ENCODE measurements around the gene NCOA7. TPM values are rescaled to one million over a fixed set of nuclear protein-coding genes. Genes with fewer than 3 reads are reported as not detected.

Gene NCOA7, protein sequence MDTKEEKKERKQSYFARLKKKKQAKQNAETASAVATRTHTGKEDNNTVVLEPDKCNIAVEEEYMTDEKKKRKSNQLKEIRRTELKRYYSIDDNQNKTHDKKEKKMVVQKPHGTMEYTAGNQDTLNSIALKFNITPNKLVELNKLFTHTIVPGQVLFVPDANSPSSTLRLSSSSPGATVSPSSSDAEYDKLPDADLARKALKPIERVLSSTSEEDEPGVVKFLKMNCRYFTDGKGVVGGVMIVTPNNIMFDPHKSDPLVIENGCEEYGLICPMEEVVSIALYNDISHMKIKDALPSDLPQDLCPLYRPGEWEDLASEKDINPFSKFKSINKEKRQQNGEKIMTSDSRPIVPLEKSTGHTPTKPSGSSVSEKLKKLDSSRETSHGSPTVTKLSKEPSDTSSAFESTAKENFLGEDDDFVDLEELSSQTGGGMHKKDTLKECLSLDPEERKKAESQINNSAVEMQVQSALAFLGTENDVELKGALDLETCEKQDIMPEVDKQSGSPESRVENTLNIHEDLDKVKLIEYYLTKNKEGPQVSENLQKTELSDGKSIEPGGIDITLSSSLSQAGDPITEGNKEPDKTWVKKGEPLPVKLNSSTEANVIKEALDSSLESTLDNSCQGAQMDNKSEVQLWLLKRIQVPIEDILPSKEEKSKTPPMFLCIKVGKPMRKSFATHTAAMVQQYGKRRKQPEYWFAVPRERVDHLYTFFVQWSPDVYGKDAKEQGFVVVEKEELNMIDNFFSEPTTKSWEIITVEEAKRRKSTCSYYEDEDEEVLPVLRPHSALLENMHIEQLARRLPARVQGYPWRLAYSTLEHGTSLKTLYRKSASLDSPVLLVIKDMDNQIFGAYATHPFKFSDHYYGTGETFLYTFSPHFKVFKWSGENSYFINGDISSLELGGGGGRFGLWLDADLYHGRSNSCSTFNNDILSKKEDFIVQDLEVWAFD
- total RNA-seq (ENCODE audit: low replicate concordance) = 41.7 and 90.3 TPM in 2 replicates

DNA sequence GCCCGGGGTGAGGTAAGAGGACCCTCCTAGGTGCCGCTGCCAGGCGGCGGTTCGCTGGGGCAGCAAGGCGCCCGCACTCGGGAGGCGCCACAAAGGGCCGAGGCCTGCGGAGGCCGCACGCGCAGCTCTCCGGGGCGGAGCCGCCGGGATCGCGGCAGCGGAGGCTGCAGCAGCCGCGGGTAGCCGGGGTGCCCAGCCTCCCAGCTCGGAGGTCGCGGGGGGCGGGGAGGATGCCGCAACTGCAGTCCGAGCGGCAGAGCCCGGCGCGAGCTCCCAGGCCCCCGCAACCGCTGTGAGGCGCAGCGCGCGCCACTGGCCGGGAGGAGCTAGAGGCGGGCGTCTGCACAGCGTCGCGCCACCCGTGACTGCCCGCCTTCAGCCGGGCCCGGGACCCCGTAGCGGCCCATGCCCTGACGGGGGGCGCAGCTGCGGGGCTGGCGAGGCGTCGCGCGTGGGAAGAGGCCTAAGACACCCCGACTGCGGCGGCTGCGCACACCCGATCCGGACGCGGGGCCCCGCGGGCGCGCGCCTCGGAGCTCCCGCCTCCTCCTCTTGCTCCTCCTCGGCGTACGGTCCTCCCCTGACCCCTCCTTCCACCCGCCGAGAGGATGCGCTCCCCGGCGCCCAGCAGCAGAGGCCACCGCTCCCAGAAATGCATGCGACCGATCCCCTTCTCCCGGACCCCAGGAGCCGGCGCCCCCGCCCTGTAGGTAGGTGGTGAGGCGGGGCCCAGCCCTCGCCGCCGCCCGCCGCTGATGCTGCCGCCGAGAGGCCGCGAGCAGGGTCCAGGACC lies at the start of gene NCOA7:
Gene NCOA7 (plus strand): TSS at position 603 of the 793 bp plus-strand sequence. CDS start 24,395 bp downstream, outside the sequence.
- peak within 1 kb of the TSS; percentile 77 for H3K4me3 ChIP-seq (ENCODE audit: low read depth, low read length)
- TF ChIP-seq, protein P1, sequence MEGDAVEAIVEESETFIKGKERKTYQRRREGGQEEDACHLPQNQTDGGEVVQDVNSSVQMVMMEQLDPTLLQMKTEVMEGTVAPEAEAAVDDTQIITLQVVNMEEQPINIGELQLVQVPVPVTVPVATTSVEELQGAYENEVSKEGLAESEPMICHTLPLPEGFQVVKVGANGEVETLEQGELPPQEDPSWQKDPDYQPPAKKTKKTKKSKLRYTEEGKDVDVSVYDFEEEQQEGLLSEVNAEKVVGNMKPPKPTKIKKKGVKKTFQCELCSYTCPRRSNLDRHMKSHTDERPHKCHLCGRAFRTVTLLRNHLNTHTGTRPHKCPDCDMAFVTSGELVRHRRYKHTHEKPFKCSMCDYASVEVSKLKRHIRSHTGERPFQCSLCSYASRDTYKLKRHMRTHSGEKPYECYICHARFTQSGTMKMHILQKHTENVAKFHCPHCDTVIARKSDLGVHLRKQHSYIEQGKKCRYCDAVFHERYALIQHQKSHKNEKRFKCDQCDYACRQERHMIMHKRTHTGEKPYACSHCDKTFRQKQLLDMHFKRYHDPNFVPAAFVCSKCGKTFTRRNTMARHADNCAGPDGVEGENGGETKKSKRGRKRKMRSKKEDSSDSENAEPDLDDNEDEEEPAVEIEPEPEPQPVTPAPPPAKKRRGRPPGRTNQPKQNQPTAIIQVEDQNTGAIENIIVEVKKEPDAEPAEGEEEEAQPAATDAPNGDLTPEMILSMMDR (IDR thresholded peaks at IDR 0.05; ENCODE audit: insufficient read depth, low read length) = no peak
- DNase-seq (ENCODE audit: low read depth) = peak; percentile 61

DNA sequence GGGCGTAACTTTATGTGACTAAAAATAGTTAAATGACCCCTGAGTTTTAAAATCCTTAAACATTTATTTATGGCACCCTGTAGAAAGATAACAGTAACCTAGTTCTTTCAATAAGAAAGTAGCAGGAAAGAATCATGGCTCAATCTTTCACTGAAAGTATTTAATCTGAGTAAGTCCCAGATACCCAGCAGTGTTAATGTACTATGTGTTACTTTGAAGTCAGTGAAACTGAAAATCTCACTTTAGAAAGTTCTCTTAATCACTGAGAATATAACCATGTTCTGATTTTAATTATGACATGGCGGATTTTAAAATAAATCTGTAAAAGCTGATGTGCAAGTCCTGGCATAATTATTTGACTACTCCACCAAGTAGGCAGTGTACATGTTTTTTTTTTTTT lies 49.4 kb upstream of the NCOA7 start:
- H3K4me3 ChIP-seq (ENCODE audit: low read depth, low read length) = no peak overlapping the region
- DNase-seq (ENCODE audit: low read depth) = no peak
- TF ChIP-seq, protein P1 (IDR thresholded peaks at IDR 0.05; ENCODE audit: insufficient read depth, low read length) = no peak

DNA sequence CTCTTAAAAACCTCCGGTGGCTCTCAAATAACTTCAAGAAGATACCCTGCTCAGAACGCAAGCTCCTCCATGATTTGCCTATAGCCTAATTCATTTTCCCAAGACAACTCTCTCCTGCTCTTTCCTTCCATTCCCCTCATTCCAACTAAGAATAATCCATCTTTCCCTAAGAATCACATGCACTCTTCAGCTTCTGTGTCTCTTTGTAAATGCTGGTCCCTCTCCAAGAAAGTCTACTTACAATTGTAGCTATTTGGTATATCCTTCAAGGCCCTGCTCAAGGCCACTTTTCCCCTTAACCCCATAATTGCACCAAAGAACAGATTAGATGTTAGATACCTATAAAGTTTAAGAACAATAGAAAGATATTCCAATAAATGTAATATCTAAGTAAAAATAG lies 48.7 kb upstream of the NCOA7 start:
- TF ChIP-seq, protein P1 (IDR thresholded peaks at IDR 0.05; ENCODE audit: insufficient read depth, low read length) = no peak
- no peak for DNase-seq (ENCODE audit: low read depth)
- H3K4me3 ChIP-seq (ENCODE audit: low read depth, low read length) = no peak overlapping the region

DNA sequence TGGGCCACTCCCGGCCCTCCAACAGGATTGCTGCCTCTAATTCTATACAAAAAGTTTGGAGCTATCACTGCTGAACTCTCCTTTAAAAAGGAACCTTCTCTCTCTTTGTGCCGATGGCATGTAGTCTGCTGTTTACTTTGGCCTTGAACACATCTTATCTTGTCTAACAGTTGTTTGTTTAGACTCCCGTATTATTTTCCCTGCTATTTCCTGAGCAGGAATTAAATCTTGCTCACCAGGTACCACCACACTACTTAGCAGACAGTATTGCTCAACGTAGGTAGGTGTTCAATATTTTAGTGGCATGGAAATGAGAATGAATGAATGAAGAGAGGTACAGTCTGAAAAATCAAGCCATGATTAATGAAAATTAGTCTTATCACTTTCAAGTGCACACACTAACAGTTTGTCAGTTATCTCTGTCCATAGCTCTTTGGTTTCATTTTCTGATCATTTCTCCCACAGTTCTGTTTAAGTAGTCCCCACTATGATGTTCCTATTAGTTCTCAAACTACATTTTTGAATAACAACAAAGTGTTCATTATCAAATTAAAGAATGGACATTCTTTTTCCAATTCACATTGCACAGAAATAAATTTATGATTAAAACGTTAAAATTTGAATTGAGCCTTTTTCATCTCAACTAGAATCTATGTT lies 48.2 kb upstream of the NCOA7 start:
- TF ChIP-seq, protein P1 (IDR thresholded peaks at IDR 0.05; ENCODE audit: insufficient read depth, low read length) = no peak
- H3K4me3 ChIP-seq (ENCODE audit: low read depth, low read length) = no peak overlapping the region
- DNase-seq (ENCODE audit: low read depth) = no peak

DNA sequence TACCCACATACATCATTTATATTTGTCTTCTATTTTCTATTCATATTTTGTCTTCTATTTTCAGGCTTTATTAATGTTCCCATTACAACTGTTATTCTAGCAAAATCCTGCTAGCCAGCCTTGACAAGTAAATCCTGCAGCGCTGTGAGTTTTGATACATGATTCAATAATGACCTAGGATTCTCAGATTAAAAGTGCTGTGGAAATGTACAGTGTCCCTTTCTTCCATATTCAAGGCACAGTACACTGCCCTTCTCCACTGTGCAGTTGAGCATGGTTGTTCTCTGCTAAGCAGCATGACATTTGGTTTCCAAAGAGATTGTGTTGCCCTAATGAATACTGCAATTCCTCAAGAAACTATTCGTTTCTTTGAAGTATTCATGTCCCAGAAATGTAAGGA lies 47.2 kb upstream of the NCOA7 start:
- TF ChIP-seq, protein P1 (IDR thresholded peaks at IDR 0.05; ENCODE audit: insufficient read depth, low read length) = no peak
- no peak overlapping the region for H3K4me3 ChIP-seq (ENCODE audit: low read depth, low read length)
- no peak for DNase-seq (ENCODE audit: low read depth)

Measured in fibroblast of the aortic adventitia (primary cell).